ENCODE data around the gene PDE10A. TPM values are rescaled to one million over a fixed set of nuclear protein-coding genes. Genes with fewer than 3 reads are reported as not detected.

Gene PDE10A
- total RNA-seq, 1 donor from 2014 or later: 2.7 TPM

GRCh38 chr6:165637586-165637985 lies 25.5 kb downstream of the PDE10A start:
- H3K27ac ChIP-seq: no peak overlapping the region

GRCh38 chr6:165636402-165637048 lies 26.5 kb downstream of the PDE10A start:
- Histone ChIP-seq H3K4me1 (no peaks in the 10 kb centered on the region), H3K27me3 (ENCODE audit: low read depth) (no peaks in the 10 kb centered on the region), H3K9me3 (no peaks in the 10 kb centered on the region), H3K36me3 (no peaks in the 10 kb centered on the region), H3K27ac (no peak overlapping the region), H3K4me3 (no peak overlapping the region)
- intact Hi-C loops (cut with DNase I): no loop called here
- ATAC-seq: no peak
- no peak for DNase-seq
- TF ChIP-seq CTCF (IDR thresholded peaks at IDR 0.05): no peak

More at GRCh38 chr6:165637586-165637985, 25.5 kb downstream of the PDE10A start:
- Histone ChIP-seq H3K4me1 (no peaks in the 10 kb centered on the region), H3K4me3 (no peak overlapping the region), H3K36me3 (no peaks in the 10 kb centered on the region), H3K27me3 (ENCODE audit: low read depth) (no peaks in the 10 kb centered on the region), H3K9me3 (no peaks in the 10 kb centered on the region)
- no peak for DNase-seq
- intact Hi-C loops (cut with DNase I): no loop called here
- TF ChIP-seq CTCF (IDR thresholded peaks at IDR 0.05): no peak
- no peak for ATAC-seq

GRCh38 chr6:165635965-165636364 lies 27.1 kb downstream of the PDE10A start:
- intact Hi-C loops (cut with DNase I): no loop called here
- H3K27ac ChIP-seq: no peak overlapping the region
- no peak for TF ChIP-seq CTCF (IDR thresholded peaks at IDR 0.05)

GRCh38 chr6:165634101-165634880 lies 28.8 kb downstream of the PDE10A start:
- ATAC-seq: no peak
- DNase-seq: no peak
- no peak overlapping the region for H3K27ac ChIP-seq

More at GRCh38 chr6:165635965-165636364, 27.1 kb downstream of the PDE10A start:
- H3K27me3 ChIP-seq (ENCODE audit: low read depth): no peaks in the 10 kb centered on the region
- no peak overlapping the region for H3K4me3 ChIP-seq
- DNase-seq (no peak), ATAC-seq (no peak)
- no peaks in the 10 kb centered on the region for H3K4me1 ChIP-seq
- no peaks in the 10 kb centered on the region for H3K36me3 ChIP-seq
- no peaks in the 10 kb centered on the region for H3K9me3 ChIP-seq

GRCh38 chr6:165632194-165632593 lies 30.8 kb downstream of the PDE10A start:
- no peaks in the 10 kb centered on the region for H3K9me3 ChIP-seq

More at GRCh38 chr6:165634101-165634880, 28.8 kb downstream of the PDE10A start:
- Histone ChIP-seq H3K27me3 (ENCODE audit: low read depth) (no peaks in the 10 kb centered on the region), H3K9me3 (no peaks in the 10 kb centered on the region), H3K4me3 (no peak overlapping the region), H3K36me3 (no peaks in the 10 kb centered on the region), H3K4me1 (no peaks in the 10 kb centered on the region)
- no peak for TF ChIP-seq CTCF (IDR thresholded peaks at IDR 0.05)
- intact Hi-C loops (cut with DNase I): no loop called here

More at GRCh38 chr6:165632194-165632593, 30.8 kb downstream of the PDE10A start:
- intact Hi-C loops (cut with DNase I): no loop called here
- no peak overlapping the region for H3K27ac ChIP-seq
- ATAC-seq (no peak), DNase-seq (no peak)
- H3K36me3 ChIP-seq: no peaks in the 10 kb centered on the region
- H3K27me3 ChIP-seq (ENCODE audit: low read depth): no peaks in the 10 kb centered on the region
- H3K4me3 ChIP-seq: no peak overlapping the region
- H3K4me1 ChIP-seq: no peaks in the 10 kb centered on the region
- no peak for TF ChIP-seq CTCF (IDR thresholded peaks at IDR 0.05)

Data from lower lobe of right lung (tissue), 2 donors.